Calu3 (cell line): ENCODE data around the gene PCDH9. TPM values are rescaled to one million over a fixed set of nuclear protein-coding genes. Genes with fewer than 3 reads are reported as not detected.

Experiments used
- BruUV-seq: library from RNA; stranded (reverse); fragments of 400-500 nt; replicated peaks from 2 replicates; lab custom pipeline; 2021; lab: Mats Ljungman, UMichigan
- CTCF ChIA-PET: fragments of 300-600 bp; sonication (Branson Sonifier 250); formaldehyde crosslinking; loops from one replicate; lab custom pipeline; 2022; ENCODE audit warnings: antibody characterized with exemption; lab: Charles Lee
- DNase-seq: peaks from one replicate; pipeline ENCODE4 v3.0.0; 2022
- H3K27ac Mint-ChIP-seq: one replicate; pipeline ENCODE4 v1.8.0; 2022; ENCODE audit warnings: mixed read lengths; ENCODE audit not compliant: unreplicated experiment
- H3K27me3 Mint-ChIP-seq: one replicate; pipeline ENCODE4 v1.8.0; 2022; ENCODE audit warnings: mixed read lengths; ENCODE audit not compliant: unreplicated experiment
- H3K36me3 Mint-ChIP-seq: one replicate; pipeline ENCODE4 v1.8.0; 2022; ENCODE audit warnings: mild to moderate bottlenecking, moderate library complexity, mixed read lengths; ENCODE audit not compliant: insufficient read depth, unreplicated experiment
- H3K4me1 Mint-ChIP-seq: one replicate; pipeline ENCODE4 v1.8.0; 2022; ENCODE audit warnings: mild to moderate bottlenecking, low read depth, mixed read lengths; ENCODE audit not compliant: unreplicated experiment
- H3K4me3 Mint-ChIP-seq: one replicate; pipeline ENCODE4 v1.8.0; 2022; ENCODE audit warnings: mild to moderate bottlenecking, low read depth, moderate library complexity, mixed read lengths; ENCODE audit not compliant: unreplicated experiment
- H3K9me3 Mint-ChIP-seq: one replicate; pipeline ENCODE4 v1.8.0; 2022; ENCODE audit warnings: low read depth, mixed read lengths; ENCODE audit not compliant: unreplicated experiment
- intact Hi-C: fragments of 100-400 bp; cut with micrococcal nuclease; formaldehyde crosslinking; loops from one replicate; pipeline ENCODE4 v1.10.0; 2022; ENCODE audit not compliant: unreplicated experiment
- total RNA-seq: library from RNA; stranded (reverse); gene quantifications from 2 replicates; pipeline ENCODE4 v1.2.3, GENCODE V29; 2022
- TF ChIP-seq, protein P1 (sequence below): fragments of 200-600 bp; IDR thresholded peaks from one replicate; pipeline ENCODE4 v1.8.0; 2022; ENCODE audit warnings: antibody characterized with exemption; ENCODE audit not compliant: unreplicated experiment

The PCDH9 gene
- total RNA-seq, 1 experiment from 2014 or later, result 1.3 TPM

DNA sequence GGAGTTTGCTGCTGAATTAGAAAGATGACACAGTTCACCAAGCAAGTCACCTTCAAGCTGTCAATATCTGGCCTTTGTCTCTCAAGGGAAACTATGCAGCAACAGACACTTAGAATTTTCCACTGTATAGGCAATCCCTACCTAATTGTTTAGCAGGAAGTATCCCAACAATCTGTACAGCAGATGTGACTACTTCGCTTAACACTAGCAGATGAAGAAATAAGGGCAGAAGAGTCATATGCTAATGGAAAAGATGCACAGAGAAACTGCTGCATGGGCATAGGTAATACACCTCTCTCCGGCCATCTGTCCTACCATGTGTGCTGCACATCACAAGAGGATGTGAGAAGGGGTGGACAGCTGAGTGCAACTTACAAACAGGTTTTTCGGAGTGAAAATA, 851.2 kb downstream of the PCDH9 start:
- Mint-ChIP-seq H3K9me3 (no peaks in the 10 kb centered on the region), H3K27me3 (no peaks in the 10 kb centered on the region), H3K36me3 (no peaks in the 10 kb centered on the region), H3K4me3 (no peak overlapping the region), H3K4me1 (no peaks in the 10 kb centered on the region), H3K27ac (no peak overlapping the region)
- BruUV-seq, result no TSS peak
- intact Hi-C loops, result no loop called here
- no peak for DNase-seq
- CTCF ChIA-PET, result no interaction called here
- TF ChIP-seq, protein P1, sequence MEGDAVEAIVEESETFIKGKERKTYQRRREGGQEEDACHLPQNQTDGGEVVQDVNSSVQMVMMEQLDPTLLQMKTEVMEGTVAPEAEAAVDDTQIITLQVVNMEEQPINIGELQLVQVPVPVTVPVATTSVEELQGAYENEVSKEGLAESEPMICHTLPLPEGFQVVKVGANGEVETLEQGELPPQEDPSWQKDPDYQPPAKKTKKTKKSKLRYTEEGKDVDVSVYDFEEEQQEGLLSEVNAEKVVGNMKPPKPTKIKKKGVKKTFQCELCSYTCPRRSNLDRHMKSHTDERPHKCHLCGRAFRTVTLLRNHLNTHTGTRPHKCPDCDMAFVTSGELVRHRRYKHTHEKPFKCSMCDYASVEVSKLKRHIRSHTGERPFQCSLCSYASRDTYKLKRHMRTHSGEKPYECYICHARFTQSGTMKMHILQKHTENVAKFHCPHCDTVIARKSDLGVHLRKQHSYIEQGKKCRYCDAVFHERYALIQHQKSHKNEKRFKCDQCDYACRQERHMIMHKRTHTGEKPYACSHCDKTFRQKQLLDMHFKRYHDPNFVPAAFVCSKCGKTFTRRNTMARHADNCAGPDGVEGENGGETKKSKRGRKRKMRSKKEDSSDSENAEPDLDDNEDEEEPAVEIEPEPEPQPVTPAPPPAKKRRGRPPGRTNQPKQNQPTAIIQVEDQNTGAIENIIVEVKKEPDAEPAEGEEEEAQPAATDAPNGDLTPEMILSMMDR, result no peak

DNA sequence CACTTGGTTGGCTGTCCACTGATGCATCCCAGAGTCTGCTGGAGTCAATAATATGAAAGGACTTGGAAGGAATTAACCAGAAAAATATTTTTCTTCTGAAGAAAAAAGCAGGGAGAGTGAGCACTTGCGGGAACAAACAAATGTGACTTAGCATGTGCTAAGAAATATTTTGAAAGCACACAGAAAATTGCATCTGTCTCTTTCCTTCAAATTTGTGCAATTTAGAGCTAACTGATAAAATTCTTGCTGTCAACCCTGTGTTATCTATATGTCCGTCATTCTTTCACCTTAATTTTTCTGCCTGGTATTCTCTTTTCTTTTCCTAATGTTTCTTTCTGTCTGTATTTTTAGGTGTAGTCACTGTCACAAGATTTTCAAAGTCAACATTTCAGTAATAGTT, 852.6 kb downstream of the PCDH9 start:
- H3K9me3 Mint-ChIP-seq, result no peaks in the 10 kb centered on the region
- no peaks in the 10 kb centered on the region for H3K27me3 Mint-ChIP-seq
- DNase-seq, result no peak
- H3K27ac Mint-ChIP-seq, result no peak overlapping the region
- intact Hi-C loops, result no loop called here
- no peak overlapping the region for H3K4me3 Mint-ChIP-seq
- H3K4me1 Mint-ChIP-seq, result no peaks in the 10 kb centered on the region
- BruUV-seq, result no TSS peak
- CTCF ChIA-PET, result no interaction called here
- H3K36me3 Mint-ChIP-seq, result no peaks in the 10 kb centered on the region
- TF ChIP-seq, protein P1, result no peak

DNA sequence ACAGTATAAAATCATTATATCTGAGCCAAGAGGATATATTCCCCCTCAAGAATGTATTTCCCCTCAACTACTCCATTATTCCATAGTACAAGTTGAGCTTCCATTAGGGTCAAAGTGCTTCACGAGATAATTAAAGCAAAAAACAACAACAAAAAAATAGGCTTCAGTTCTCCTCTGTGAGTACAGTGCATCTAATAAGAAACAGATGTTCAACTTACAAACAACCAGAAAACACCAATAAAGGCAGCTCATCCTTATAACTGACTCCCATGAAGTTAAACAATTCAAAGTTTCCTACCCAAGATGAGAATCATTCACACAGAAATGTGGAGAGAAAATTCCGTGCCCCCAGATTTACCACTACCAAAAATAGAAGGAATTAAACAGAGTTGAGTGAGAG, 854.4 kb downstream of the PCDH9 start:
- no TSS peak for BruUV-seq
- H3K27me3 Mint-ChIP-seq, result no peaks in the 10 kb centered on the region
- no peaks in the 10 kb centered on the region for H3K9me3 Mint-ChIP-seq
- intact Hi-C loops, result no loop called here
- H3K36me3 Mint-ChIP-seq, result no peaks in the 10 kb centered on the region
- H3K4me3 Mint-ChIP-seq, result no peak overlapping the region
- no peaks in the 10 kb centered on the region for H3K4me1 Mint-ChIP-seq
- no peak for DNase-seq
- CTCF ChIA-PET, result no interaction called here
- TF ChIP-seq, protein P1, result no peak
- no peak overlapping the region for H3K27ac Mint-ChIP-seq

DNA sequence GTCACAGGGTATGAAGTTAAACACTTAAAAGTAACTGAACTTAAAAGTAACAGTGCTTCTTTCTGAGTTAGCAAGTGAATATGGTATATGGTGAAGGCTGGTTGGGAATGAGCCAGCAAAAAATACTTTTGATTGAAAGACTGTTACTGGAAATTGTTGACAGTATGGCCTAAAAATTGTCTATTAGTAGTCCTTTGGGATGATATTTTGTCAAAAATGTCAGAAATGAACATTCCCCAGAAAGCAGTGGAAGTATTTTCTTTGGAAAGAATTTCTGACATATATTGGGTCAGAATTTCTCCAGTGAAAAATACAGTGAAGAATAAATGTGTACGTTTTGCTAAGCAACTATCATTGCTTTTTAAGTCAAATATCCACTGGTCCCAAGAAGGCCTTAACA, 860.5 kb downstream of the PCDH9 start:
- no TSS peak for BruUV-seq
- H3K36me3 Mint-ChIP-seq, result no peaks in the 10 kb centered on the region
- no peaks in the 10 kb centered on the region for H3K4me1 Mint-ChIP-seq
- CTCF ChIA-PET, result no interaction called here
- no peaks in the 10 kb centered on the region for H3K27me3 Mint-ChIP-seq
- no peak for DNase-seq
- TF ChIP-seq, protein P1, result no peak
- H3K4me3 Mint-ChIP-seq, result no peak overlapping the region
- H3K9me3 Mint-ChIP-seq, result no peaks in the 10 kb centered on the region
- intact Hi-C loops, result no loop called here
- no peak overlapping the region for H3K27ac Mint-ChIP-seq
